K562 (cell line): ENCODE results near the gene ARHGAP25. TPM values are rescaled to one million over a fixed set of nuclear protein-coding genes. Genes with fewer than 3 reads are reported as not detected.

Source experiments
- ATAC-seq: fragments of 200-7000 bp; cut with Tn5 transposase; 3 replicates; pipeline ENCODE4 v1.9.1; 2020; ENCODE audit warnings: moderate library complexity
- BruUV-seq: library from RNA; stranded (reverse); fragments of 400-500 nt; replicated peaks from 2 replicates; lab custom pipeline; 2021; lab: Mats Ljungman, UMichigan
- CTCF ChIA-PET: fragments of 300-600 bp; formaldehyde crosslinking; extraction: SDS; loops from one replicate; lab custom pipeline; 2021; ENCODE audit warnings: low intra/inter-chr PET ratio; lab: Yijun Ruan, JAX
- POLR2A ChIA-PET: fragments of 300-600, 350-650 bp; sonication (Branson Sonifier 250); formaldehyde crosslinking; extraction: SDS; loops from one replicate; lab custom pipeline; 2021; ENCODE audit warnings: antibody characterized with exemption, inconsistent platforms; lab: Yijun Ruan, JAX
- DNase-seq, 4 experiments: peaks; one replicate each; pipeline versions ENCODE4 v3.0.0 to v3.0.0-alpha.2; 2011 to 2018; ENCODE audit warnings: low spot score in 3 of 4, mixed read lengths in 3 of 4; ENCODE audit errors: extremely low read depth in 1 of 4
- FAIRE-seq: peaks from 2 replicates; lab custom pipeline; 2011; peaks lifted over from hg19 to GRCh38; lab: Jason Lieb, UNC
- H2AFZ ChIP-seq: 2 replicates; pipeline ENCODE4 v1.6.0; 2011; ENCODE audit warnings: low read depth, low read length, control low read depth, inconsistent platforms
- H3K27ac ChIP-seq: fragments of 200-600 bp; 3 replicates; pipeline ENCODE4 v1.8.0; 2011; ENCODE audit warnings: low read depth, mild to moderate bottlenecking, control low read depth, inconsistent platforms, low read length, moderate library complexity, mixed read lengths; ENCODE audit errors: extremely low read depth
- H3K27me3 ChIP-seq, 2 experiments: fragments of 300-600 bp in 1 of 2; 2 replicates in 1 of 2; 3 replicates in 1 of 2; pipeline versions ENCODE4 v1.6.0 to v1.8.0; 2011; ENCODE audit warnings: inconsistent platforms in 2 of 2, low read length in 2 of 2, mild to moderate bottlenecking in 1 of 2, mixed read lengths in 1 of 2, moderate library complexity in 1 of 2; ENCODE audit not compliant: control insufficient read depth in 2 of 2, insufficient read depth in 2 of 2
- H3K36me3 ChIP-seq: fragments of 300-600 bp; 3 replicates; pipeline ENCODE4 v1.8.0; 2011; ENCODE audit warnings: mild to moderate bottlenecking, low read length, inconsistent platforms; ENCODE audit not compliant: control insufficient read depth, insufficient read depth
- H3K4me1 ChIP-seq, 2 experiments: fragments of 200-600 bp in 1 of 2; replicated peaks in 1 of 2; 2 replicates in 1 of 2; 3 replicates in 1 of 2; pipeline versions ENCODE4 v1.5.1 to v1.8.0; 2011; ENCODE audit warnings: inconsistent platforms in 2 of 2, low read length in 2 of 2, mild to moderate bottlenecking in 1 of 2, mixed read lengths in 1 of 2, moderate library complexity in 1 of 2; ENCODE audit not compliant: control insufficient read depth in 2 of 2, insufficient read depth in 2 of 2
- H3K4me2 ChIP-seq: 2 replicates; pipeline ENCODE4 v1.6.1; 2011; ENCODE audit warnings: low read length, control low read depth, inconsistent platforms, mixed read lengths; ENCODE audit not compliant: insufficient read depth
- H3K4me3 ChIP-seq: fragments of 200-600 bp; sonication (generic), shearing (Covaris generic); 2 replicates; pipeline ENCODE4 v1.5.1; 2016; ENCODE audit warnings: control low read depth, inconsistent platforms
- H3K79me2 ChIP-seq: fragments of 200-600 bp; 3 replicates; pipeline ENCODE4 v1.8.0; 2011; ENCODE audit warnings: low read length, inconsistent platforms; ENCODE audit not compliant: control insufficient read depth, insufficient read depth
- H3K9ac ChIP-seq, 2 experiments: 2 replicates each; pipeline versions ENCODE4 v1.6.0 to v1.6.1; 2011; ENCODE audit warnings: low read depth in 2 of 2, low read length in 2 of 2, control low read depth in 1 of 2, inconsistent platforms in 1 of 2, mild to moderate bottlenecking in 1 of 2, mixed read lengths in 1 of 2; ENCODE audit not compliant: insufficient read depth in 1 of 2
- H3K9me1 ChIP-seq: one replicate; pipeline ENCODE4 v1.6.0; 2011; ENCODE audit warnings: inconsistent platforms, mild to moderate bottlenecking, low read length, moderate library complexity; ENCODE audit not compliant: control insufficient read depth, insufficient read depth
- H3K9me3 ChIP-seq: replicated peaks from 2 replicates; pipeline ENCODE4 v1.5.1; 2011; ENCODE audit warnings: low read depth, low read length, inconsistent platforms; ENCODE audit not compliant: control insufficient read depth, insufficient read depth
- H4K20me1 ChIP-seq: replicated peaks from 2 replicates; pipeline ENCODE4 v1.6.1; 2011; ENCODE audit warnings: low read length, inconsistent platforms, mixed read lengths; ENCODE audit not compliant: control insufficient read depth, insufficient read depth
- BACH1 ChIP-seq: fragments of 200-800 bp; sonication (Bioruptor generic); IDR thresholded peaks from 2 replicates; pipeline ENCODE4 v1.6.1; 2016; ENCODE audit warnings: missing genetic modification characterization, missing compliant biosample characterization
- BCOR ChIP-seq: fragments of 450-650 bp; IDR thresholded peaks from 2 replicates; pipeline ENCODE4 v1.6.1; 2016
- HMG20A ChIP-seq: fragments of 450-650 bp; formaldehyde crosslinking; conservative IDR thresholded peaks from 2 replicates; pipeline ENCODE4 v1.4.0; 2020; ENCODE audit warnings: mild to moderate bottlenecking, mixed read lengths
- KAT2B ChIP-seq: IDR thresholded peaks from one replicate; pipeline ENCODE4 v1.6.1; 2012; ENCODE audit warnings: low read depth, mild to moderate bottlenecking, control low read depth, inconsistent platforms, low read length, moderate library complexity
- RBM17 ChIP-seq: fragments of 200-400 bp; formaldehyde crosslinking; IDR thresholded peaks from 2 replicates; pipeline ENCODE4 v1.6.1; 2017; ENCODE audit warnings: low read depth, mild to moderate bottlenecking, low read length, borderline replicate concordance
- REST ChIP-seq, 2 experiments: fragments of 450-650 bp; formaldehyde crosslinking in 1 of 2; IDR thresholded peaks; 2 replicates each; pipeline versions ENCODE4 v1.4.0 to v1.6.1; 2014 to 2020; ENCODE audit warnings: mild to moderate bottlenecking in 2 of 2, borderline replicate concordance in 1 of 2, low read depth in 1 of 2
- TARDBP ChIP-seq: fragments of 450-650 bp; IDR thresholded peaks from 2 replicates; pipeline ENCODE4 v1.6.1; 2016
- ZBTB1 ChIP-seq: sonication (generic); formaldehyde crosslinking; IDR thresholded peaks from 2 replicates; pipeline ENCODE4 v1.8.1; 2023; ENCODE audit warnings: missing genetic modification reagents, low read depth, mild to moderate bottlenecking, borderline replicate concordance
- ZBTB11 ChIP-seq, 3 experiments: fragments of 200-800 bp in 1 of 3; fragments of 250-450 bp in 1 of 3; fragments of 450-650 bp in 1 of 3; sonication (Bioruptor Pico) in 1 of 3; sonication (Bioruptor generic) in 1 of 3; formaldehyde crosslinking in 1 of 3; IDR thresholded peaks; 2 replicates each; pipeline versions ENCODE4 v1.6.1 to v1.8.0; 2016 to 2022; ENCODE audit warnings: mild to moderate bottlenecking in 2 of 3, missing genetic modification characterization in 2 of 3, missing compliant biosample characterization in 1 of 3, moderate library complexity in 1 of 3
- ZNF124 ChIP-seq: sonication (generic); formaldehyde crosslinking; IDR thresholded peaks from 2 replicates; pipeline ENCODE4 v1.8.1; 2022; ENCODE audit warnings: missing genetic modification reagents
- ZSCAN29 ChIP-seq: fragments of 450-650 bp; IDR thresholded peaks from 2 replicates; pipeline ENCODE4 v1.6.1; 2017
- WGBS: fragments of 100-300 bp; shearing (Covaris generic); methylation state at CpG from one replicate; pipeline ENCODE4 v1.1.6; 2016; ENCODE audit warnings: low coverage, mixed read lengths; ENCODE audit not compliant: insufficient coverage; ENCODE audit errors: missing lambda C conversion rate; 5-methylcytosine and 5-hydroxymethylcytosine counted together
- in situ Hi-C: fragments of 300-500 bp; cut with MboI; formaldehyde crosslinking; loops from 4 replicates; pipeline ENCODE4 v1.15.0; 2018; ENCODE audit warnings: inconsistent platforms, mixed read lengths
- intact Hi-C: fragments of 100-400 bp; cut with micrococcal nuclease; formaldehyde crosslinking; loops from 2 replicates; pipeline ENCODE4 v1.14.2; 2022
- polyA plus RNA-seq, 8 experiments: library from polyadenylated mRNA; depleted of rRNA in 4 of 8; stranded (reverse) in 5 of 8; unstranded in 3 of 8; fragments of >200 nt; fragmentation: Nextera tagmentation in 2 of 8; fragmentation: Illumina TruSeq in 1 of 8; extraction: Ambion mirVana in 2 of 8; extraction: Trizol in 1 of 8; gene quantifications; 2 replicates each; pipeline versions ENCODE4 v1.2.1 to v1.2.3, GENCODE V29; 2011 to 2014; ENCODE audit warnings: inconsistent platforms in 1 of 8, missing spikeins in 1 of 8
- total RNA-seq, 7 experiments: library from RNA; depleted of rRNA in 6 of 7; stranded (reverse); fragments of >200 nt in 6 of 7; fragmentation: Illumina TruSeq in 2 of 7; extraction: Trizol in 2 of 7; gene quantifications; 2 replicates each; pipeline versions ENCODE4 v1.2.1 to v1.2.3, GENCODE V29; 2011 to 2021; ENCODE audit warnings: low replicate concordance in 1 of 7

Gene ARHGAP25
- total and polyA plus RNA-seq, 9 of the 15 experiments (the other 6 are each of a cell fraction or from before 2014, with no cell fraction given), result 4.9 to 14.8 (median 10.7) TPM

GRCh38 chr2:68837861-68838341 is 103.3 kb downstream of the ARHGAP25 start:
- intact Hi-C loops, result loop anchor here (1.0 to 5.0 kb wide), 6 partner anchors 26 to 375 kb away; no protein-coding TSS in a partner anchor
- TF ChIP-seq REST (IDR thresholded peaks at IDR 0.05; ENCODE audit: borderline replicate concordance), result no peak
- TF ChIP-seq REST (CRISPR knock-in tag; IDR thresholded peaks at IDR 0.05; ENCODE audit: low read depth), result no peak
- TF ChIP-seq ZSCAN29, result no peak
- TF ChIP-seq HMG20A, result no peak
- no peak for TF ChIP-seq BCOR
- no peak for TF ChIP-seq TARDBP
- TF ChIP-seq ZNF124 (CRISPR knock-in tag), result no peak
- TF ChIP-seq ZBTB11 (CRISPR knock-in tag; IDR thresholded peaks at IDR 0.05), result no peak
- TF ChIP-seq BACH1 (tag), result no peak
- TF ChIP-seq ZBTB1 (CRISPR knock-in tag), result no peak
- no peak for TF ChIP-seq RBM17
- TF ChIP-seq KAT2B, result no peak

More at GRCh38 chr2:68837861-68838341, 103.3 kb downstream of the ARHGAP25 start:
- H3K36me3 ChIP-seq, result no peaks in the 10 kb centered on the region
- H3K27ac ChIP-seq, result no peak overlapping the region
- in situ Hi-C loops, result loop anchor here (10.0 kb wide), 1 partner anchor 373 kb away; the partner anchor contains the start of genes APLF and FBXO48
- FAIRE-seq (no peak), DNase-seq (no peak), ATAC-seq (no peak)
- ChIA-PET CTCF (no interaction called here), POLR2A (interaction anchor here (1.1 kb wide), 1 partner anchor 11 kb away, joined by 3 read pairs; no protein-coding TSS in a partner anchor)
- H3K9me3 ChIP-seq, result no peaks in the 10 kb centered on the region; the same call in 1 of the 2 replicates
- no peaks in the 10 kb centered on the region for H4K20me1 ChIP-seq
- H3K4me3 ChIP-seq, result no peak overlapping the region
- H2AFZ ChIP-seq, result no peak overlapping the region
- no peak overlapping the region for H3K4me2 ChIP-seq
- WGBS, result 32% methylated on average over 3 of the region's 3 CpGs
- peaks cover 5 to 20% of the 10 kb centered on the region in 2 experiments; a peak in 4 of 5 replicates for H3K4me1 ChIP-seq
- no peaks in the 10 kb centered on the region for H3K79me2 ChIP-seq
- no peak overlapping the region for H3K9ac ChIP-seq
- H3K27me3 ChIP-seq, result no peaks in the 10 kb centered on the region
- H3K9me1 ChIP-seq, result no peaks in the 10 kb centered on the region
- BruUV-seq, result no TSS peak
